NCI-H146 treated with DMSO at 0.1 percent for 48 hours (cell line): ENCODE data around the gene CCDC89.
A peak's percentile ranks its signal among the peaks of the same experiment; 100 is the strongest.

Experiments used
- DNase-seq: peaks from one replicate; lab custom pipeline; 2025; ENCODE audit not compliant: unreplicated experiment; lab: John Stamatoyannopoulos, UW

CCDC89 gene

GRCh38 chr11:85685820-85686459 lies at the start of gene CCDC89:
Gene CCDC89 (minus strand): TSS chr11:85686195. CDS start chr11:85686130, 65 bp downstream.
- DNase-seq = peak; percentile 91

GRCh38 chr11:85732965-85733364 lies 47.0 kb upstream of the CCDC89 start:
- DNase-seq = no peak

GRCh38 chr11:85726381-85726780 lies 40.4 kb upstream of the CCDC89 start:
- DNase-seq = no peak

- no peak for DNase-seq
Measured at GRCh38 chr11:85725510-85726258, 39.7 kb upstream of the CCDC89 start.

- DNase-seq = no peak
Measured at GRCh38 chr11:85724748-85725465, 38.9 kb upstream of the CCDC89 start.

GRCh38 chr11:85723088-85723487 lies 37.1 kb upstream of the CCDC89 start:
- DNase-seq = no peak

- DNase-seq = no peak
Measured at GRCh38 chr11:85721191-85721590, 35.2 kb upstream of the CCDC89 start.

GRCh38 chr11:85718991-85719807 lies 33.2 kb upstream of the CCDC89 start:
- DNase-seq = no peak

GRCh38 chr11:85718126-85718943 lies 32.3 kb upstream of the CCDC89 start:
- DNase-seq = no peak

GRCh38 chr11:85717429-85717828 lies 31.4 kb upstream of the CCDC89 start:
- DNase-seq = no peak

- DNase-seq = no peak
Measured at GRCh38 chr11:85712953-85713352, 27.0 kb upstream of the CCDC89 start.

GRCh38 chr11:85710917-85711316 lies 24.9 kb upstream of the CCDC89 start:
- DNase-seq = no peak

- no peak for DNase-seq
Measured at GRCh38 chr11:85709941-85710702, 24.1 kb upstream of the CCDC89 start.

GRCh38 chr11:85705800-85706199 lies 19.8 kb upstream of the CCDC89 start:
- DNase-seq = no peak

- DNase-seq = no peak
Measured at GRCh38 chr11:85704967-85705366, 19.0 kb upstream of the CCDC89 start.

- no peak for DNase-seq
Measured at GRCh38 chr11:85699957-85700741, 14.2 kb upstream of the CCDC89 start.

- no peak for DNase-seq
Measured at GRCh38 chr11:85698195-85698594, 12.2 kb upstream of the CCDC89 start.

- DNase-seq = no peak
Measured at GRCh38 chr11:85697747-85698146, 11.8 kb upstream of the CCDC89 start.

GRCh38 chr11:85695546-85695945 lies 9.6 kb upstream of the CCDC89 start:
- DNase-seq = no peak
